Hepatocyte (in vitro differentiated cells): Measurements from ENCODE around the gene ZNF326.

ENCODE experiments used
- EZH2 ChIP-seq: fragments of 200-600 bp; sonication (generic); IDR thresholded peaks from 2 replicates; pipeline ENCODE4 v1.6.1; 2016; ENCODE audit warnings: antibody characterized with exemption, mild to moderate bottlenecking, borderline replicate concordance
- TF ChIP-seq, protein P1 (sequence below): fragments of 200-600 bp; sonication (generic); IDR thresholded peaks from 2 replicates; pipeline ENCODE4 v1.5.1; 2016; ENCODE audit warnings: antibody characterized with exemption, mild to moderate bottlenecking; ENCODE audit not compliant: poor library complexity

DNA sequence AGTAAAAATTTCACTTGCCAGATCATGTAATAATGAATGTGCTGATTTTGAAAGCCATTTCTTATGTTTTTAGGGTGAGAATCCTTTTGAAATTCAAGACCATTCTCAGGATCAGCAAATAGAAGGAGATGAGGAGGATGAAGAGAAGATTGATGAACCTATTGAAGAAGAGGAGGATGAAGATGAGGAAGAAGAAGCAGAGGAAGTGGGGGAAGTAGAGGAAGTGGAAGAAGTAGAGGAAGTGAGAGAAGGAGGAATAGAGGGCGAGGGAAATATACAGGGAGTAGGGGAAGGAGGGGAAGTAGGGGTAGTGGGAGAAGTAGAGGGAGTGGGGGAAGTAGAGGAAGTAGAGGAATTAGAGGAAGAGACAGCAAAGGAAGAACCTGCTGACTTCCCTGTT lies 32.4 kb downstream of the ZNF326 start:
- no peak for TF ChIP-seq EZH2
- TF ChIP-seq, protein P1, sequence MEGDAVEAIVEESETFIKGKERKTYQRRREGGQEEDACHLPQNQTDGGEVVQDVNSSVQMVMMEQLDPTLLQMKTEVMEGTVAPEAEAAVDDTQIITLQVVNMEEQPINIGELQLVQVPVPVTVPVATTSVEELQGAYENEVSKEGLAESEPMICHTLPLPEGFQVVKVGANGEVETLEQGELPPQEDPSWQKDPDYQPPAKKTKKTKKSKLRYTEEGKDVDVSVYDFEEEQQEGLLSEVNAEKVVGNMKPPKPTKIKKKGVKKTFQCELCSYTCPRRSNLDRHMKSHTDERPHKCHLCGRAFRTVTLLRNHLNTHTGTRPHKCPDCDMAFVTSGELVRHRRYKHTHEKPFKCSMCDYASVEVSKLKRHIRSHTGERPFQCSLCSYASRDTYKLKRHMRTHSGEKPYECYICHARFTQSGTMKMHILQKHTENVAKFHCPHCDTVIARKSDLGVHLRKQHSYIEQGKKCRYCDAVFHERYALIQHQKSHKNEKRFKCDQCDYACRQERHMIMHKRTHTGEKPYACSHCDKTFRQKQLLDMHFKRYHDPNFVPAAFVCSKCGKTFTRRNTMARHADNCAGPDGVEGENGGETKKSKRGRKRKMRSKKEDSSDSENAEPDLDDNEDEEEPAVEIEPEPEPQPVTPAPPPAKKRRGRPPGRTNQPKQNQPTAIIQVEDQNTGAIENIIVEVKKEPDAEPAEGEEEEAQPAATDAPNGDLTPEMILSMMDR = no peak
